ENCODE results near the gene TMEM132D. TPM values are rescaled to one million over a fixed set of nuclear protein-coding genes. Genes with fewer than 3 reads are reported as not detected.

TMEM132D gene
- polyA plus RNA-seq, 4 donors, result 0.10 to 0.21 TPM; not detected in 2

DNA sequence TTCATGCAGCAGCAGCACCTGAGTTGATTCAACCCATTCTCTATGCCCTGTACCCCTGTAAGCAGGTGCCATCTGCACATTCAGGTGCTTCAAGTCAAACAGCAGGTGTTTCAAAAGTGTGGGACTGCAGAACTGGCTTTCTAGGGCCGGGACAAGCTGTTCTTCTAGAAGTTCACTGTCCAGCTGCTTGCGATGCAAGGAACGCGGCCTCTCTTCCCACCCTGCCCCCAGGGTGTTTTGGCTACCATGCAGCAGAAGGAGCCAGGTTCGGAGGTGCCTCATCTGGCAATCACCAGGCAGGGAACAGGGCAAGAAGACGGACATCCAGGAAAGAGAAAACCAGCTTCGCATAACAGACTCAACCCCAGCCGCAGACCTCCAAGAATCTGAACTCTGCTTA lies 35.2 kb downstream of the TMEM132D start:
- Histone ChIP-seq H3K4me1 (ENCODE audit: control insufficient read depth in 3 of 3, insufficient read depth in 2 of 3, low read depth in 1 of 3, low read length in 2 of 3) (no peaks in the 10 kb centered on the region), H3K4me3 (ENCODE audit: low read depth in 1 of 3, low read length in 3 of 3) (no peak overlapping the region), H3K9me3 (ENCODE audit: control insufficient read depth in 2 of 2, insufficient read depth in 1 of 2, low read depth in 1 of 2, low read length in 1 of 2) (peaks cover 0 to 22% of the 10 kb centered on the region in 2 donors), H3K36me3 (ENCODE audit: control insufficient read depth in 3 of 3, insufficient read depth in 2 of 3, low read depth in 1 of 3, low read length in 3 of 3) (no peaks in the 10 kb centered on the region), H3K27ac (ENCODE audit: low read depth in 1 of 3, low read length in 2 of 3) (no peak overlapping the region), H3K27me3 (ENCODE audit: control insufficient read depth in 3 of 3, insufficient read depth in 3 of 3, low read length in 3 of 3) (no peaks in the 10 kb centered on the region)
- DNase-seq (no peak), FAIRE-seq (no peak)
- WGBS, 3 donors, result 80 to 84% (median 82%) methylated on average over 8 of the region's 8 CpGs

DNA sequence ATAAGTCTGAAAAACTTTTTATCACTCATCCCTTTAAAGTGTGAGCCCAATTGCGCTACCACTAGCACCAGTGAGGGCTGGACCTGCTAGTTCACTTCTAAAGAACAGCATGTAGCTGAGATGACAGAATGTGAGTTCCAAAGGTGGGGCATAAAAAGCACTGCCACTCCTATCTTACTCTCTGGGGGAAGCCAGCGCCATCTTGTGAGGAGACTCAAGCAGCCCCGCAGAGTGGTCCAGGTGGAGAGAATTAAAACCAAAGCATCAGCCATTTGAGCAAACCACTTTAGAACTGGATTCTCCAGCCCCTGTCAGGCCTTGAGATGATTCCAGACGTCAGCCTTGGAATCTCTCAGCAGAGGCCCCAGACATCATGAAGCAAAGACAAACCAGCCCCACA lies 39.9 kb downstream of the TMEM132D start:
- FAIRE-seq, result no peak
- Histone ChIP-seq H3K9me3 (ENCODE audit: control insufficient read depth in 2 of 2, insufficient read depth in 1 of 2, low read depth in 1 of 2, low read length in 1 of 2) (peaks cover 0 to 22% of the 10 kb centered on the region in 2 donors), H3K4me1 (ENCODE audit: control insufficient read depth in 3 of 3, insufficient read depth in 2 of 3, low read depth in 1 of 3, low read length in 2 of 3) (no peaks in the 10 kb centered on the region), H3K4me3 (ENCODE audit: low read depth in 1 of 3, low read length in 3 of 3) (no peak overlapping the region), H3K27me3 (ENCODE audit: control insufficient read depth in 3 of 3, insufficient read depth in 3 of 3, low read length in 3 of 3) (no peaks in the 10 kb centered on the region), H3K27ac (ENCODE audit: low read depth in 1 of 3, low read length in 2 of 3) (no peak overlapping the region), H3K36me3 (ENCODE audit: control insufficient read depth in 3 of 3, insufficient read depth in 2 of 3, low read depth in 1 of 3, low read length in 3 of 3) (no peaks in the 10 kb centered on the region)
- 67 to 69% (median 67%) methylated on average over 4 of the region's 4 CpGs for whole genome bisulfite sequencing, 3 donors
- no peak for DNase-seq

DNA sequence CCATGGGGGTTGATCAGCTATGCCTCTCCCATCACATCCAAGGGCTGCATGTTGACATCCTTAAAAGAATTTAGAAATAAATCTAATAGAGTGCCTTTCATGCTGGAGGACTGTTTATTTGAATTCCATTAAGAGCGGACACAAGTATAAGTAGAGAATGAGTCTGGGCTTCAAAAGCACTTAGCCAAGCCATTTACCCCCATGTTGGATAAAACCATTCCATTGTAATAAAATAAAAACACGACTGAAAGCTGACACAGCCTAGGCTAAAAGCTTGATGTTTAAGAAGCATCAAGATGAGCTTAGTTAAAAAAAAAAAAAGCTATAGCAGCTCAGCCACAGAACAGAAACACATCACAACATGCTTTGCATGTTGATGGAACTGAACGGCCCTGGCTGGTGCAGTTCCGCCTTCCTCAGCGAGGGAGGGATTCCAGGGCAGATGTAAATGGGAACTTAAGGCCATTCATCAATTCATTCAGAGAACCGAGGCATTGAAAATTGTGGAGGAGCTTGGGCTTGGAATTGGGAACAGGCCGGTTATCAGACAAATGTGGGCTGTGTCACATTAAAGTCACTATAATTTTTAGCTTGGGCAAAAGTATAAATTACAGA lies 41.2 kb downstream of the TMEM132D start:
- Histone ChIP-seq H3K27ac (ENCODE audit: low read depth in 1 of 3, low read length in 2 of 3) (no peak overlapping the region), H3K4me3 (ENCODE audit: low read depth in 1 of 3, low read length in 3 of 3) (no peak overlapping the region), H3K9me3 (ENCODE audit: control insufficient read depth in 2 of 2, insufficient read depth in 1 of 2, low read depth in 1 of 2, low read length in 1 of 2) (peaks cover 0 to 22% of the 10 kb centered on the region in 2 donors), H3K27me3 (ENCODE audit: control insufficient read depth in 3 of 3, insufficient read depth in 3 of 3, low read length in 3 of 3) (no peaks in the 10 kb centered on the region), H3K4me1 (ENCODE audit: control insufficient read depth in 3 of 3, insufficient read depth in 2 of 3, low read depth in 1 of 3, low read length in 2 of 3) (no peaks in the 10 kb centered on the region), H3K36me3 (ENCODE audit: control insufficient read depth in 3 of 3, insufficient read depth in 2 of 3, low read depth in 1 of 3, low read length in 3 of 3) (no peaks in the 10 kb centered on the region)
- 49 to 74% (median 65%) methylated on average over 7 of the region's 7 CpGs for WGBS, 3 donors
- FAIRE-seq (no peak), DNase-seq (no peak)

DNA sequence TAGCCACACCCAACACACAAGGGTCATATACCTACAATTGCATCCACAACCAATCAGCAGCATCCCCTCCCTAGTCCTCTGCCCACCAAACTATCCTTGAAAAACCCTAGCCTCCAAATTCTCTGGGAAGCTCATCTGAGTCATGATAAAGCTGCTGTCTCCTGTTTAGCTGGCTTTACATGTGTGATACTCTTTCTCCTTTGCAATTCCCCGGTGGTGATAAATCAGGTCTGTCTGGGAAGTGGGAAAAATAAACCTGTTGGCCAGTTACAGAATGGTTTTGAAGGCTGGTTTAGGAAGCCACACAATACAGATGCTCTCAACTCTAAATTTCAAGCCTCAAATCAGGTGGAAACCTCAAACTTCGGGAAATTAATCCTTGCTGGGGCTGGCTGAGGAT lies 41.9 kb downstream of the TMEM132D start:
- 56 to 73% (median 66%) methylated on average over 2 of the region's 2 CpGs for WGBS, 3 donors

DNA sequence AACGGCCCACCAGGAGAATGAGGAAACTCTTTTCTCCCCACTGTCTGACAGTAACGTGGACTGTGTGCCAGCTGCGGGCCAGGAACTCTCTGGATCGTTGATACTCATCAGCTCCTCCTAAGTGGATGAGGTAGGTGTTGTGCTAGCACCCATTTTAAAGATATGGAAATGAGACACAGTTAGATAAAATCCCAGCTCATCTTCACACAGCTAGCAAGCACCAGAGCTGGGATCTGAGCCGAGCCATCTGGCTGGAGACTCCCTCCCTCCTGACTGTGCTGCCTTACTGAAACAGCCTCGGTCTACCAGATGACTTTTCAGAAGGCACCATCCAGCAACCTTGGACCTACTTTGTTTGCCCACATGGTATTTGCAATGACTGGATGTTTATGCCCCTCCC lies 49.2 kb downstream of the TMEM132D start:
- no peak for FAIRE-seq

More for the DNA sequence above, 41.9 kb downstream of the TMEM132D start:
- Histone ChIP-seq H3K4me3 (ENCODE audit: low read depth in 1 of 3, low read length in 3 of 3) (no peak overlapping the region), H3K4me1 (ENCODE audit: control insufficient read depth in 3 of 3, insufficient read depth in 2 of 3, low read depth in 1 of 3, low read length in 2 of 3) (no peaks in the 10 kb centered on the region), H3K36me3 (ENCODE audit: control insufficient read depth in 3 of 3, insufficient read depth in 2 of 3, low read depth in 1 of 3, low read length in 3 of 3) (no peaks in the 10 kb centered on the region), H3K9me3 (ENCODE audit: control insufficient read depth in 2 of 2, insufficient read depth in 1 of 2, low read depth in 1 of 2, low read length in 1 of 2) (peaks cover 0 to 21% of the 10 kb centered on the region in 2 donors), H3K27ac (ENCODE audit: low read depth in 1 of 3, low read length in 2 of 3) (no peak overlapping the region), H3K27me3 (ENCODE audit: control insufficient read depth in 3 of 3, insufficient read depth in 3 of 3, low read length in 3 of 3) (no peaks in the 10 kb centered on the region)
- FAIRE-seq, result no peak
- DNase-seq, result no peak

DNA sequence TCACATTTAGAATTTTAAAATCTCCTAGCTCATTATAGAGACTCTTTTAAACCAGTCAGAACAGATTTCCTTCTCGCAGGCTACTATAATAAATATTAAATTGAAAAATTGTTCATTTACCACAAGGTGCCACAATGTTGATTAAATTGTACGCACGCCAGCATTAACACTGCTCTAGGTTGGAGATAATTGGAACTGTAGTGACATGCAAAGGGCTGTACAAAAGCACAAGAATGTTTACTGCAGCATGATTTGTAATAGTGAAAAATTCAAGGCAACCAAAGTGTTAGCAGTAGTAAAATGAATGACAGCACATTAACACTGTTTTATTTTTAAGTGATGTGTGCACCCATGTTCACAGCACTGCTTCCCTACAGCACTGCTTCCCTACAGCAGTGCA lies 52.5 kb downstream of the TMEM132D start:
- 87 to 92% (median 91%) methylated on average over 3 of the region's 3 CpGs for WGBS, 3 donors
- Histone ChIP-seq H3K36me3 (ENCODE audit: control insufficient read depth in 3 of 3, insufficient read depth in 2 of 3, low read depth in 1 of 3, low read length in 3 of 3) (no peaks in the 10 kb centered on the region), H3K4me1 (ENCODE audit: control insufficient read depth in 3 of 3, insufficient read depth in 2 of 3, low read depth in 1 of 3, low read length in 2 of 3) (no peaks in the 10 kb centered on the region), H3K27ac (ENCODE audit: low read depth in 1 of 3, low read length in 2 of 3) (no peak overlapping the region), H3K4me3 (ENCODE audit: low read depth in 1 of 3, low read length in 3 of 3) (no peak overlapping the region), H3K9me3 (ENCODE audit: control insufficient read depth in 2 of 2, insufficient read depth in 1 of 2, low read depth in 1 of 2, low read length in 1 of 2) (peaks cover 0 to 4% of the 10 kb centered on the region in 2 donors), H3K27me3 (ENCODE audit: control insufficient read depth in 3 of 3, insufficient read depth in 3 of 3, low read length in 3 of 3) (no peaks in the 10 kb centered on the region)
- no peak for FAIRE-seq
- no peak for DNase-seq

More for the DNA sequence above, 49.2 kb downstream of the TMEM132D start:
- Histone ChIP-seq H3K9me3 (ENCODE audit: control insufficient read depth in 2 of 2, insufficient read depth in 1 of 2, low read depth in 1 of 2, low read length in 1 of 2) (peaks cover 0 to 4% of the 10 kb centered on the region in 2 donors), H3K4me1 (ENCODE audit: control insufficient read depth in 3 of 3, insufficient read depth in 2 of 3, low read depth in 1 of 3, low read length in 2 of 3) (no peaks in the 10 kb centered on the region), H3K27ac (ENCODE audit: low read depth in 1 of 3, low read length in 2 of 3) (no peak overlapping the region), H3K36me3 (ENCODE audit: control insufficient read depth in 3 of 3, insufficient read depth in 2 of 3, low read depth in 1 of 3, low read length in 3 of 3) (no peaks in the 10 kb centered on the region), H3K27me3 (ENCODE audit: control insufficient read depth in 3 of 3, insufficient read depth in 3 of 3, low read length in 3 of 3) (no peaks in the 10 kb centered on the region), H3K4me3 (ENCODE audit: low read depth in 1 of 3, low read length in 3 of 3) (no peak overlapping the region)
- 65 to 73% (median 67%) methylated on average over 6 of the region's 6 CpGs for WGBS, 3 donors
- DNase-seq, result no peak

DNA sequence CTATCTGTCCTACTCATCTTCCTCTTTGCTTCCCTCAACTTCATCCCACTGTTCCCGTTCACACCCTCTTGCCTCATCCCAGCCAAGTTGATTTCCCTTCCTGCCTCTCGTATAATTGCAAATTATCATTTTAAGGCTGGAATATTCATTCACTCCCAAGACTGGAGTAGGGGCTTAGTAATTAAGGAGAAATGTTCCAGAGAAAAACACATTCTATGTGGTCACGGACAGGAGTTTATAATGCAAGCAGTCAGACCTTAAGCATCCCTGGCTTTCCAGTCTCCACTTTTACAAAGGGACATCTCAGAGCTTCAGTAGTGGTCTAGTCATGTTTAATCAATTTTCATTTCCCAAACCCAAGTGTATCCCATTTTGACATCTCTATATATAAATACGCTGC lies 54.9 kb downstream of the TMEM132D start:
- no peak for FAIRE-seq
- Histone ChIP-seq H3K9me3 (ENCODE audit: control insufficient read depth in 2 of 2, insufficient read depth in 1 of 2, low read depth in 1 of 2, low read length in 1 of 2) (no peaks in the 10 kb centered on the region), H3K36me3 (ENCODE audit: control insufficient read depth in 3 of 3, insufficient read depth in 2 of 3, low read depth in 1 of 3, low read length in 3 of 3) (no peaks in the 10 kb centered on the region), H3K27me3 (ENCODE audit: control insufficient read depth in 3 of 3, insufficient read depth in 3 of 3, low read length in 3 of 3) (no peaks in the 10 kb centered on the region), H3K27ac (ENCODE audit: low read depth in 1 of 3, low read length in 2 of 3) (no peak overlapping the region), H3K4me1 (ENCODE audit: control insufficient read depth in 3 of 3, insufficient read depth in 2 of 3, low read depth in 1 of 3, low read length in 2 of 3) (no peaks in the 10 kb centered on the region), H3K4me3 (ENCODE audit: low read depth in 1 of 3, low read length in 3 of 3) (no peak overlapping the region)
- 81 to 88% (median 87%) methylated on average over 4 of the region's 4 CpGs for WGBS, 3 donors
- DNase-seq, result no peak

DNA sequence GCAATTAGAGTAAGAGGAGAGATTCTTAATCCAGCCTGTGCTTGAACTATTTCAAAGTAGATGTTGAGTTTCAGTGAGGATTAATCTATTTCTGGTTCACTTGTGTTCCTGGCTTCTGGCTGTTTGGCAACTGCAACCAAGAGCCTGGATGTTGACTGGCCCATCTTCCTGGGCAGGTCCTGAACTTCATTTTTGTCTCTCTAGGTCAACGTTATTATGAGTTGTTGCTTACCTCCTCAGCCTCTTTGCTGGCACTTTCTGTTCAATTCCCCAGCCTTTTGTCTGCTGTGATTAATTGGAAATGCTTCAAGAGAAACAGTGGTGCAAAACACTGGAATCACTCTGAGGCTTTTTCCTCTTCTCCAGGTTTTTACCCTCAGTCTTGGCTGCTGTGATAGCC lies 56.8 kb downstream of the TMEM132D start:
- FAIRE-seq, result no peak
- 59 to 64% (median 62%) methylated on average over 1 of the region's 1 CpG for WGBS, 3 donors
- no peaks in the 10 kb centered on the region for H3K36me3 ChIP-seq (ENCODE audit: control insufficient read depth in 3 of 3, insufficient read depth in 2 of 3, low read depth in 1 of 3, low read length in 3 of 3)
- H3K9me3 ChIP-seq (ENCODE audit: control insufficient read depth in 2 of 2, insufficient read depth in 1 of 2, low read depth in 1 of 2, low read length in 1 of 2), result no peaks in the 10 kb centered on the region
- no peaks in the 10 kb centered on the region for H3K27me3 ChIP-seq (ENCODE audit: control insufficient read depth in 3 of 3, insufficient read depth in 3 of 3, low read length in 3 of 3)
- DNase-seq, result no peak
- no peaks in the 10 kb centered on the region for H3K4me1 ChIP-seq (ENCODE audit: control insufficient read depth in 3 of 3, insufficient read depth in 2 of 3, low read depth in 1 of 3, low read length in 2 of 3)
- no peak overlapping the region for H3K27ac ChIP-seq (ENCODE audit: low read depth in 1 of 3, low read length in 2 of 3)
- no peak overlapping the region for H3K4me3 ChIP-seq (ENCODE audit: low read depth in 1 of 3, low read length in 3 of 3)

DNA sequence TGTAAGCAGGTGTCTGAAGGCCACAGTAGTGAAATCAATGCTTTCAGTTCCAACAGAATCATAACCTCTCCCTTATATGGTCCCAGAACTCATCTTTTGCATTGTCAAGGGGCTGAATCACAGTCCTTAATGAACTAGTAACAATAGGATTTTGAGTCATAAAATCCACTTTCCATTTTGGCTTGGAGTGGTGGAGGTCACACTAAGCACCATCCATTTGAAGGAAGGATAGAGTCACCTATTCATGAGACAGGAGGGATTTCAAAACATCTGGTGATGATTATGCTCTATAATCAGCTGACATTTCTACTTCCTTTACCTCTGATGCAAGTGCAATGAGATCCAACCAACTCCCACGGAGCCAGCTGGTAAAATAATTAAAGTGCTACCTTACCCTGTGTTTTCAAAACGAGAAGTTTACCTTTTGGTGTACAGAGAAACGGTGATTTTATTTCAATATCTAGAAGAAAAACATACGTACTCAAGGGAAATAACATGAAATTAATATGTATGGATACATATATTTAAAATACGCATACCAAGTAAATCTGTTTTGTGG lies 59.1 kb downstream of the TMEM132D start:
- WGBS, 3 donors, result 70 to 86% (median 76%) methylated on average over 5 of the region's 5 CpGs

More for the DNA sequence above, 59.1 kb downstream of the TMEM132D start:
- Histone ChIP-seq H3K9me3 (ENCODE audit: control insufficient read depth in 2 of 2, insufficient read depth in 1 of 2, low read depth in 1 of 2, low read length in 1 of 2) (no peaks in the 10 kb centered on the region), H3K4me1 (ENCODE audit: control insufficient read depth in 3 of 3, insufficient read depth in 2 of 3, low read depth in 1 of 3, low read length in 2 of 3) (no peaks in the 10 kb centered on the region), H3K27ac (ENCODE audit: low read depth in 1 of 3, low read length in 2 of 3) (no peak overlapping the region), H3K36me3 (ENCODE audit: control insufficient read depth in 3 of 3, insufficient read depth in 2 of 3, low read depth in 1 of 3, low read length in 3 of 3) (no peaks in the 10 kb centered on the region), H3K4me3 (ENCODE audit: low read depth in 1 of 3, low read length in 3 of 3) (no peak overlapping the region), H3K27me3 (ENCODE audit: control insufficient read depth in 3 of 3, insufficient read depth in 3 of 3, low read length in 3 of 3) (no peaks in the 10 kb centered on the region)
- no peak for DNase-seq
- no peak for FAIRE-seq
